K562 (cell line): ENCODE results near the gene PLEKHG5. TPM values are rescaled to one million over a fixed set of nuclear protein-coding genes. Genes with fewer than 3 reads are reported as not detected.

Source experiments
- ATAC-seq: fragments of 200-7000 bp; cut with Tn5 transposase; 3 replicates; pipeline ENCODE4 v1.9.1; 2020; ENCODE audit warnings: moderate library complexity
- BruUV-seq: library from RNA; stranded (reverse); fragments of 400-500 nt; replicated peaks from 2 replicates; lab custom pipeline; 2021; lab: Mats Ljungman, UMichigan
- CTCF ChIA-PET: fragments of 300-600 bp; formaldehyde crosslinking; extraction: SDS; loops from one replicate; lab custom pipeline; 2021; ENCODE audit warnings: low intra/inter-chr PET ratio; lab: Yijun Ruan, JAX
- POLR2A ChIA-PET: fragments of 300-600, 350-650 bp; sonication (Branson Sonifier 250); formaldehyde crosslinking; extraction: SDS; loops from one replicate; lab custom pipeline; 2021; ENCODE audit warnings: antibody characterized with exemption, inconsistent platforms; lab: Yijun Ruan, JAX
- DNase-seq, 4 experiments: peaks; one replicate each; pipeline versions ENCODE4 v3.0.0 to v3.0.0-alpha.2; 2011 to 2018; ENCODE audit warnings: low spot score in 3 of 4, mixed read lengths in 3 of 4; ENCODE audit errors: extremely low read depth in 1 of 4
- FAIRE-seq: peaks from 2 replicates; lab custom pipeline; 2011; peaks lifted over from hg19 to GRCh38; lab: Jason Lieb, UNC
- H2AFZ ChIP-seq: 2 replicates; pipeline ENCODE4 v1.6.0; 2011; ENCODE audit warnings: low read depth, low read length, control low read depth, inconsistent platforms
- H3K27ac ChIP-seq: fragments of 200-600 bp; 3 replicates; pipeline ENCODE4 v1.8.0; 2011; ENCODE audit warnings: low read depth, mild to moderate bottlenecking, control low read depth, inconsistent platforms, low read length, moderate library complexity, mixed read lengths; ENCODE audit errors: extremely low read depth
- H3K27me3 ChIP-seq, 2 experiments: fragments of 300-600 bp in 1 of 2; 2 replicates in 1 of 2; 3 replicates in 1 of 2; pipeline versions ENCODE4 v1.6.0 to v1.8.0; 2011; ENCODE audit warnings: inconsistent platforms in 2 of 2, low read length in 2 of 2, mild to moderate bottlenecking in 1 of 2, mixed read lengths in 1 of 2, moderate library complexity in 1 of 2; ENCODE audit not compliant: control insufficient read depth in 2 of 2, insufficient read depth in 2 of 2
- H3K36me3 ChIP-seq: fragments of 300-600 bp; 3 replicates; pipeline ENCODE4 v1.8.0; 2011; ENCODE audit warnings: mild to moderate bottlenecking, low read length, inconsistent platforms; ENCODE audit not compliant: control insufficient read depth, insufficient read depth
- H3K4me1 ChIP-seq, 2 experiments: fragments of 200-600 bp in 1 of 2; replicated peaks in 1 of 2; 2 replicates in 1 of 2; 3 replicates in 1 of 2; pipeline versions ENCODE4 v1.5.1 to v1.8.0; 2011; ENCODE audit warnings: inconsistent platforms in 2 of 2, low read length in 2 of 2, mild to moderate bottlenecking in 1 of 2, mixed read lengths in 1 of 2, moderate library complexity in 1 of 2; ENCODE audit not compliant: control insufficient read depth in 2 of 2, insufficient read depth in 2 of 2
- H3K4me2 ChIP-seq: 2 replicates; pipeline ENCODE4 v1.6.1; 2011; ENCODE audit warnings: low read length, control low read depth, inconsistent platforms, mixed read lengths; ENCODE audit not compliant: insufficient read depth
- H3K4me3 ChIP-seq: fragments of 200-600 bp; sonication (generic), shearing (Covaris generic); 2 replicates; pipeline ENCODE4 v1.5.1; 2016; ENCODE audit warnings: control low read depth, inconsistent platforms
- H3K79me2 ChIP-seq: fragments of 200-600 bp; 3 replicates; pipeline ENCODE4 v1.8.0; 2011; ENCODE audit warnings: low read length, inconsistent platforms; ENCODE audit not compliant: control insufficient read depth, insufficient read depth
- H3K9ac ChIP-seq, 2 experiments: 2 replicates each; pipeline versions ENCODE4 v1.6.0 to v1.6.1; 2011; ENCODE audit warnings: low read depth in 2 of 2, low read length in 2 of 2, control low read depth in 1 of 2, inconsistent platforms in 1 of 2, mild to moderate bottlenecking in 1 of 2, mixed read lengths in 1 of 2; ENCODE audit not compliant: insufficient read depth in 1 of 2
- H3K9me1 ChIP-seq: one replicate; pipeline ENCODE4 v1.6.0; 2011; ENCODE audit warnings: inconsistent platforms, mild to moderate bottlenecking, low read length, moderate library complexity; ENCODE audit not compliant: control insufficient read depth, insufficient read depth
- H3K9me3 ChIP-seq: replicated peaks from 2 replicates; pipeline ENCODE4 v1.5.1; 2011; ENCODE audit warnings: low read depth, low read length, inconsistent platforms; ENCODE audit not compliant: control insufficient read depth, insufficient read depth
- H4K20me1 ChIP-seq: replicated peaks from 2 replicates; pipeline ENCODE4 v1.6.1; 2011; ENCODE audit warnings: low read length, inconsistent platforms, mixed read lengths; ENCODE audit not compliant: control insufficient read depth, insufficient read depth
- FIP1L1 ChIP-seq: fragments of 200-400 bp; formaldehyde crosslinking; IDR thresholded peaks from 2 replicates; pipeline ENCODE4 v1.6.1; 2018; ENCODE audit warnings: mild to moderate bottlenecking, low read depth, low read length; ENCODE audit not compliant: poor library complexity, severe bottlenecking
- HMGN3 ChIP-seq: IDR thresholded peaks from 2 replicates; pipeline ENCODE4 v1.6.1; 2011; ENCODE audit warnings: borderline replicate concordance, low read depth, mild to moderate bottlenecking, mixed read lengths, low read length; ENCODE audit not compliant: insufficient read length; ENCODE audit errors: extremely low read depth
- MAX ChIP-seq: sonication (generic); formaldehyde crosslinking; IDR thresholded peaks from 2 replicates; pipeline ENCODE4 v1.9.0; 2022; ENCODE audit warnings: mild to moderate bottlenecking, missing genetic modification reagents
- PHF8 ChIP-seq: fragments of 200-600 bp; sonication (generic); IDR thresholded peaks from 2 replicates; pipeline ENCODE4 v1.6.1; 2012; ENCODE audit warnings: mixed run types, mild to moderate bottlenecking, inconsistent platforms, low read length, moderate library complexity, borderline replicate concordance
- PML ChIP-seq: IDR thresholded peaks from 2 replicates; pipeline ENCODE4 v1.6.1; 2012; ENCODE audit warnings: low read length, inconsistent platforms
- POU5F1 ChIP-seq: fragments of 150-350 bp; IDR thresholded peaks from 2 replicates; pipeline ENCODE4 v1.6.1; 2014; ENCODE audit warnings: borderline replicate concordance, low read length, low read depth, mild to moderate bottlenecking; ENCODE audit not compliant: partially characterized antibody
- RB1 ChIP-seq: fragments of 450-650 bp; IDR thresholded peaks from 2 replicates; pipeline ENCODE4 v1.6.1; 2017; ENCODE audit warnings: low read depth, mild to moderate bottlenecking
- SAP30 ChIP-seq: fragments of 200-600 bp; sonication (generic); IDR thresholded peaks from 2 replicates; pipeline ENCODE4 v1.6.1; 2012; ENCODE audit warnings: borderline replicate concordance, low read depth, mild to moderate bottlenecking, moderate library complexity, low read length, control low read depth, inconsistent platforms; ENCODE audit not compliant: insufficient read depth, poor library complexity, severe bottlenecking
- SIRT6 ChIP-seq: IDR thresholded peaks from one replicate; pipeline ENCODE4 v1.6.1; 2012; ENCODE audit warnings: low read depth, mild to moderate bottlenecking, control low read depth, inconsistent platforms, low read length, moderate library complexity
- SMARCB1 ChIP-seq: IDR thresholded peaks from 2 replicates; pipeline ENCODE4 v1.6.1; 2011; ENCODE audit warnings: improper control_type of control experiment, low read depth; ENCODE audit not compliant: insufficient read length
- ZBTB7A ChIP-seq: IDR thresholded peaks from 2 replicates; pipeline ENCODE4 v1.6.1; 2011; ENCODE audit warnings: low read depth, mild to moderate bottlenecking, low read length, moderate library complexity, borderline replicate concordance; ENCODE audit not compliant: control insufficient read depth
- whole genome bisulfite sequencing: fragments of 100-300 bp; shearing (Covaris generic); methylation state at CpG from one replicate; pipeline ENCODE4 v1.1.6; 2016; ENCODE audit warnings: low coverage, mixed read lengths; ENCODE audit not compliant: insufficient coverage; ENCODE audit errors: missing lambda C conversion rate; 5-methylcytosine and 5-hydroxymethylcytosine counted together
- in situ Hi-C: fragments of 300-500 bp; cut with MboI; formaldehyde crosslinking; loops from 4 replicates; pipeline ENCODE4 v1.15.0; 2018; ENCODE audit warnings: inconsistent platforms, mixed read lengths
- intact Hi-C: fragments of 100-400 bp; cut with micrococcal nuclease; formaldehyde crosslinking; loops from 2 replicates; pipeline ENCODE4 v1.14.2; 2022
- polyA plus RNA-seq, 8 experiments: library from polyadenylated mRNA; depleted of rRNA in 4 of 8; stranded (reverse) in 5 of 8; unstranded in 3 of 8; fragments of >200 nt; fragmentation: Nextera tagmentation in 2 of 8; fragmentation: Illumina TruSeq in 1 of 8; extraction: Ambion mirVana in 2 of 8; extraction: Trizol in 1 of 8; gene quantifications; 2 replicates each; pipeline versions ENCODE4 v1.2.1 to v1.2.3, GENCODE V29; 2011 to 2014; ENCODE audit warnings: inconsistent platforms in 1 of 8, missing spikeins in 1 of 8
- total RNA-seq, 7 experiments: library from RNA; depleted of rRNA in 6 of 7; stranded (reverse); fragments of >200 nt in 6 of 7; fragmentation: Illumina TruSeq in 2 of 7; extraction: Trizol in 2 of 7; gene quantifications; 2 replicates each; pipeline versions ENCODE4 v1.2.1 to v1.2.3, GENCODE V29; 2011 to 2021; ENCODE audit warnings: low replicate concordance in 1 of 7

The PLEKHG5 gene
- total and polyA plus RNA-seq, 9 of the 15 experiments (the other 6 are each of a cell fraction or from before 2014, with no cell fraction given), result 0.04 to 0.29 (median 0.09) TPM; not detected in 3

DNA sequence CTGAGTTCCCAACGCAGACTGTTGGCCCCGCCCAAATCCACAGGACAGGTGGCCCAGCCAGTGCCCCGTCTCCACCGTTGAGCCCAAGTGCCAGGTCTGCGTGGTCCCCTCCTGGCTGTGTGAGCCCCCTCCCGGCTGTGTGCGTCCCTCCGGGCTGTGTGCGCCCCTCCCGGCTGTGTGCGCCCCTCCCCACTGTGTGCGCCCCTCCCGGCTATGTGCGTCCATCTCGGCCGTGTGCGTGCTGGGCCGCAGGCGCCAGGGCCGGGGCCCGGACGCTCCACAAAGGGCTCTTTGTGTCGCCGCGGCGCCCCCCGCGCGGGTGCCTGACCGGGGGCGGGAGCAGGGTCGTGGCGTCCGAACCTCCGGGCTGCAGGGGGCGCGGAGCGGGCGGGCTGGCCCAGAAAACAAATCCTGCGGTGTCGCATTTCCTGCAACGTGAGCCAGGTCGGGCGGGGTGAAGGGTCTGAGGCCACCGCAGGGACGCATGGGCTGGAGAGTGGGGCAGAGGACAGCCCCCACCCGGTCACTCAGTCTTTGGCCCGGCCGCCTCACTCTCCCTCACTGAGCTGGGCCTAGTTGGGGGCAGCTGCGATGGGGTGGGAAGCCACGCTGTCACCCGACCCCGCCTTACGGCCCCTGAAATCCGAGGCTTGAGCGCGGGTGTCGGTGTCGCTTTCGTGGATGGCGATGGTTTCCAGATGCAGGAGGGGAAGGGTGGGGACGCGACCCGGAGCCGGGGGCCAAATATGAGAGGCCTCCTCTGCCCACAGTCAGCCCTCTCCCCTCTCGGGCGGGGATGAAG, 44.2 kb downstream of the PLEKHG5 start:
- DNase-seq (no peak), FAIRE-seq (peak; percentile 51), ATAC-seq (0 out of 3 replicates have a peak, but pooled peaks have one; percentile 4)
- WGBS, result 7% methylated on average over 66 of the region's 67 CpGs
- intact Hi-C loops, result no loop called here
- Histone ChIP-seq H3K36me3 (no peaks in the 10 kb centered on the region; the same call in 2 of the 3 replicates), H3K27ac (no peak overlapping the region), H3K4me1 (peaks cover 0 to 58% of the 10 kb centered on the region in 2 experiments; a peak in 2 of 5 replicates), H3K9me1 (peaks cover 5% of the 10 kb centered on the region), H3K9me3 (no peaks in the 10 kb centered on the region), H3K4me2 (no peak overlapping the region), H4K20me1 (peaks cover 27% of the 10 kb centered on the region), H2AFZ (no peak overlapping the region), H3K27me3 (peaks cover 58 to 81% of the 10 kb centered on the region in 2 experiments), H3K79me2 (no peaks in the 10 kb centered on the region), H3K9ac (peak overlapping the region in 1 of 2 experiments; percentile 45; a peak in 1 of 4 replicates), H3K4me3 (0 out of 2 replicates have a peak overlapping the region, but pooled peaks have one; percentile 11)
- ChIA-PET CTCF (no interaction called here), POLR2A (no interaction called here)
- no TSS peak for BruUV-seq
- in situ Hi-C loops, result no loop called here
- TF ChIP-seq SMARCB1 (no peak), PHF8 (peak; percentile 14; the same call in 1 of the 2 replicates), SAP30 (peak; percentile 37), MAX (CRISPR knock-in tag) (0 out of 2 replicates have a peak, but pooled peaks have one; percentile 6), POU5F1 (no peak), FIP1L1 (peak; percentile 27), PML (no peak), HMGN3 (peak; percentile 27), SIRT6 (no peak), RB1 (0 out of 2 replicates have a peak, but pooled peaks have one; percentile 15), ZBTB7A (peak; percentile 36; the same call in 1 of the 2 replicates)
